Stimulated activated naive CD8-positive, alpha-beta T cell treated with anti-CD3 and anti-CD28 coated beads, Interleukin-15, Interleukin-2, amounts not matched to agents 100 ng/mL and 50 ng/mL, for 24 hours (primary cell): ENCODE data around the gene STRAP.
"Not testable (repeated sequence)": the region's sequence is repeated elsewhere in the genome, so short reads cannot be mapped to it uniquely, and the experiment has no call there.

Source experiments
- H3K27ac Mint-ChIP-seq: one replicate; pipeline ENCODE4 v1.8.0; 2021; ENCODE audit warnings: mild to moderate bottlenecking, mixed read lengths
- H3K27me3 Mint-ChIP-seq: one replicate; pipeline ENCODE4 v1.8.0; 2021; ENCODE audit warnings: mixed read lengths
- H3K36me3 Mint-ChIP-seq: one replicate; pipeline ENCODE4 v1.8.0; 2021; ENCODE audit warnings: low read depth, mixed read lengths
- H3K4me1 Mint-ChIP-seq: one replicate; pipeline ENCODE4 v1.8.0; 2021; ENCODE audit warnings: low read depth, mixed read lengths
- H3K4me3 Mint-ChIP-seq: one replicate; pipeline ENCODE4 v1.8.0; 2021; ENCODE audit warnings: mild to moderate bottlenecking, mixed read lengths
- H3K9me3 Mint-ChIP-seq: one replicate; pipeline ENCODE4 v1.8.0; 2021; ENCODE audit warnings: mixed read lengths

STRAP gene

GRCh38 chr12:15856097-15856982 lies 25.8 kb upstream of the STRAP start:
- Mint-ChIP-seq H3K27me3 (peaks cover 10% of the 10 kb centered on the region), H3K4me1 (no peaks in the 10 kb centered on the region), H3K9me3 (no peaks in the 10 kb centered on the region), H3K4me3 (no peak overlapping the region), H3K36me3 (no peaks in the 10 kb centered on the region), H3K27ac (no peak overlapping the region)

GRCh38 chr12:15858353-15858752 lies 23.8 kb upstream of the STRAP start:
- Mint-ChIP-seq H3K4me3 (no peak overlapping the region), H3K27ac (no peak overlapping the region), H3K9me3 (no peaks in the 10 kb centered on the region), H3K4me1 (no peaks in the 10 kb centered on the region), H3K27me3 (peaks cover 10% of the 10 kb centered on the region), H3K36me3 (no peaks in the 10 kb centered on the region)

- H3K27me3 Mint-ChIP-seq, result peaks cover 8% of the 10 kb centered on the region
- no peaks in the 10 kb centered on the region for H3K9me3 Mint-ChIP-seq
- peaks cover 5% of the 10 kb centered on the region for H3K4me1 Mint-ChIP-seq
- no peak overlapping the region for H3K27ac Mint-ChIP-seq
- H3K36me3 Mint-ChIP-seq, result no peaks in the 10 kb centered on the region
- H3K4me3 Mint-ChIP-seq, result no peak overlapping the region
These were observed 23.1 kb upstream of the STRAP start for GRCh38 chr12:15859116-15859515.

- no peak overlapping the region for H3K4me3 Mint-ChIP-seq
- H3K36me3 Mint-ChIP-seq, result no peaks in the 10 kb centered on the region
- H3K27ac Mint-ChIP-seq, result no peak overlapping the region
- H3K4me1 Mint-ChIP-seq, result peaks cover 6% of the 10 kb centered on the region
- peaks cover 5% of the 10 kb centered on the region for H3K27me3 Mint-ChIP-seq
- H3K9me3 Mint-ChIP-seq, result no peaks in the 10 kb centered on the region
These were observed 20.8 kb upstream of the STRAP start for GRCh38 chr12:15861404-15861803.

GRCh38 chr12:15862840-15863239 lies 19.3 kb upstream of the STRAP start:
- H3K4me3 Mint-ChIP-seq, result no peak overlapping the region
- H3K27me3 Mint-ChIP-seq, result peaks cover 5% of the 10 kb centered on the region

GRCh38 chr12:15863372-15863771 lies 18.8 kb upstream of the STRAP start:
- H3K9me3 Mint-ChIP-seq, result peaks cover 7% of the 10 kb centered on the region
- no peak overlapping the region for H3K27ac Mint-ChIP-seq
- no peaks in the 10 kb centered on the region for H3K36me3 Mint-ChIP-seq
- H3K4me3 Mint-ChIP-seq, result no peak overlapping the region
- peaks cover 6% of the 10 kb centered on the region for H3K4me1 Mint-ChIP-seq
- H3K27me3 Mint-ChIP-seq, result peaks cover 6% of the 10 kb centered on the region

More at GRCh38 chr12:15862840-15863239, 19.3 kb upstream of the STRAP start:
- peaks cover 4% of the 10 kb centered on the region for H3K9me3 Mint-ChIP-seq
- H3K36me3 Mint-ChIP-seq, result no peaks in the 10 kb centered on the region
- peaks cover 6% of the 10 kb centered on the region for H3K4me1 Mint-ChIP-seq
- H3K27ac Mint-ChIP-seq, result no peak overlapping the region

- no peak overlapping the region for H3K27ac Mint-ChIP-seq
- H3K27me3 Mint-ChIP-seq, result peaks cover 6% of the 10 kb centered on the region
- H3K36me3 Mint-ChIP-seq, result no peaks in the 10 kb centered on the region
- peaks cover 7% of the 10 kb centered on the region for H3K9me3 Mint-ChIP-seq
- peaks cover 6% of the 10 kb centered on the region for H3K4me1 Mint-ChIP-seq
- peak overlapping the region; percentile 6 for H3K4me3 Mint-ChIP-seq
These were observed 18.2 kb upstream of the STRAP start for GRCh38 chr12:15863984-15864383.

- no peak overlapping the region for H3K4me3 Mint-ChIP-seq
- H3K9me3 Mint-ChIP-seq, result peaks cover 15% of the 10 kb centered on the region
- H3K36me3 Mint-ChIP-seq, result no peaks in the 10 kb centered on the region
- H3K27me3 Mint-ChIP-seq, result peaks cover 6% of the 10 kb centered on the region
- no peak overlapping the region for H3K27ac Mint-ChIP-seq
- peaks cover 6% of the 10 kb centered on the region for H3K4me1 Mint-ChIP-seq
These were observed 14.0 kb upstream of the STRAP start for GRCh38 chr12:15868186-15868585.

- Mint-ChIP-seq H3K36me3 (no peaks in the 10 kb centered on the region), H3K9me3 (peaks cover 9% of the 10 kb centered on the region), H3K4me1 (peaks cover 6% of the 10 kb centered on the region), H3K4me3 (no peak overlapping the region), H3K27ac (no peak overlapping the region), H3K27me3 (peaks cover 11% of the 10 kb centered on the region)
These were observed 8.6 kb upstream of the STRAP start for GRCh38 chr12:15873556-15873955.

- not testable (repeated sequence) for H3K27ac Mint-ChIP-seq, H3K36me3 Mint-ChIP-seq, H3K4me1 Mint-ChIP-seq, H3K4me3 Mint-ChIP-seq, H3K9me3 Mint-ChIP-seq
- H3K27me3 Mint-ChIP-seq, result peaks cover 11% of the 10 kb centered on the region
These were observed 7.5 kb upstream of the STRAP start for GRCh38 chr12:15874556-15875145.

- Mint-ChIP-seq H3K36me3 (no peaks in the 10 kb centered on the region), H3K9me3 (no peaks in the 10 kb centered on the region), H3K4me3 (peak overlapping the region; percentile 72), H3K27ac (no peak overlapping the region), H3K4me1 (peaks cover 8% of the 10 kb centered on the region), H3K27me3 (peaks cover 11% of the 10 kb centered on the region)
These were observed 6.3 kb upstream of the STRAP start for GRCh38 chr12:15875863-15876262.

- Mint-ChIP-seq H3K27ac (no peak overlapping the region), H3K9me3 (no peaks in the 10 kb centered on the region), H3K36me3 (peaks cover 14% of the 10 kb centered on the region), H3K4me3 (no peak overlapping the region), H3K27me3 (peaks cover 4% of the 10 kb centered on the region), H3K4me1 (peaks cover 30% of the 10 kb centered on the region)
These were observed 2.8 kb upstream of the STRAP start for GRCh38 chr12:15879413-15879812.

GRCh38 chr12:15880721-15881120 lies 1.5 kb upstream of the STRAP start:
- peaks cover 27% of the 10 kb centered on the region for H3K36me3 Mint-ChIP-seq
- H3K27ac Mint-ChIP-seq, result peak overlapping the region; percentile 98
- peaks cover 38% of the 10 kb centered on the region for H3K4me1 Mint-ChIP-seq
- peak overlapping the region; percentile 55 for H3K4me3 Mint-ChIP-seq
- H3K27me3 Mint-ChIP-seq, result no peaks in the 10 kb centered on the region
- H3K9me3 Mint-ChIP-seq, result no peaks in the 10 kb centered on the region

- peaks cover 61% of the 10 kb centered on the region for H3K4me1 Mint-ChIP-seq
- no peaks in the 10 kb centered on the region for H3K9me3 Mint-ChIP-seq
- peak overlapping the region; percentile 95 for H3K4me3 Mint-ChIP-seq
- no peaks in the 10 kb centered on the region for H3K27me3 Mint-ChIP-seq
- H3K36me3 Mint-ChIP-seq, result peaks cover 54% of the 10 kb centered on the region
- H3K27ac Mint-ChIP-seq, result peak overlapping the region; percentile 57
These were observed 1.3 kb downstream of the STRAP start for GRCh38 chr12:15883536-15883935.

GRCh38 chr12:15886372-15887042 lies 4.3 kb downstream of the STRAP start:
- peaks cover 71% of the 10 kb centered on the region for H3K36me3 Mint-ChIP-seq
- no peaks in the 10 kb centered on the region for H3K9me3 Mint-ChIP-seq
- H3K4me1 Mint-ChIP-seq, result peaks cover 61% of the 10 kb centered on the region
- H3K4me3 Mint-ChIP-seq, result peak overlapping the region; percentile 42
- H3K27me3 Mint-ChIP-seq, result no peaks in the 10 kb centered on the region
- peak overlapping the region; percentile 26 for H3K27ac Mint-ChIP-seq
